Activated naive CD4-positive, alpha-beta T cell (primary cell): ENCODE data around the gene HNRNPA3.
A peak's percentile ranks its signal among the peaks of the same experiment; 100 is the strongest.
"Not testable (repeated sequence)": the region's sequence is repeated elsewhere in the genome, so short reads cannot be mapped to it uniquely, and the experiment has no call there.

Experiments used
- DNase-seq, 4 experiments: peaks; one replicate each; lab custom pipeline; 2025; lab: John Stamatoyannopoulos, UW

Gene HNRNPA3

DNA sequence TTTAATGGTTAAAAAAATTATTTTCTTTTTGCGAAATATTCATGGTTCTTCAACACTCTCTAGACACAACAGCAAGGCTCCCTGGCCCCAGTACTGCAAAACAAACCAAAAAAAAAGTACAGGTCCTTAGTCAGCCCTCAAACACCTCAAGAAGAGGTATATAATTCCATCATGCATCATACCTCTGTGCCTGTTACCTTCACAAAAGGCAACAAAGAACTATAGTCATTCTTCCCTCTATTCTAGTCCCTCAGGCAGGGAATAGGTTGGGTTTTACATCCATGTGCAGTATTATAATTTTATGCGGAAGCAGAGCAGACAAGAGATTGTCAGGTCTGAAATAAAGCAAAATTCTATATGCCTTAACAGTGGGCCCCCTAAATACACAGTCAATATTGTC lies 43.4 kb downstream of the HNRNPA3 start:
- no peak for DNase-seq

- no peak for DNase-seq
Measured at GRCh38 chr2:177256695-177257094, 44.1 kb downstream of the HNRNPA3 start.

DNA sequence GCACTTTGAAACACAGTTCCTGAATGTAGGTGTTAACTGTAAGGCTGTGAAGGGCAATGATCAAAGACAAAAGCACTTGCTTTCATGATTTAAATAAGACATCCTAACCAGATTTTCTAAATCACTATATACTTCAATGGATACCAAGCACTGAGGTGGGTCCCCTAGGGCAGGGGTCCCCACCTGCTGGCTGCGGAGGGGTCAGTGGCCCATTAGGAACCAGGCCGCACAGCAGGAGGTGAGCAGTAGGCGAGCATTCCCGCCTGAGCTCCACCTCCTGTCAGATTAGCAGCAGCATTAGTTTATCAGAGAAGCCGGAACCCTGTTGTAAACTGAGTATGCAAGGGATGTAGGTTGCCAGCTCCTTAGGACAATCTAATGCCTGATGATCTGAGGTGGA lies 44.9 kb downstream of the HNRNPA3 start:
- DNase-seq: no peak

GRCh38 chr2:177258059-177258458 lies 45.5 kb downstream of the HNRNPA3 start:
- DNase-seq: no peak

DNA sequence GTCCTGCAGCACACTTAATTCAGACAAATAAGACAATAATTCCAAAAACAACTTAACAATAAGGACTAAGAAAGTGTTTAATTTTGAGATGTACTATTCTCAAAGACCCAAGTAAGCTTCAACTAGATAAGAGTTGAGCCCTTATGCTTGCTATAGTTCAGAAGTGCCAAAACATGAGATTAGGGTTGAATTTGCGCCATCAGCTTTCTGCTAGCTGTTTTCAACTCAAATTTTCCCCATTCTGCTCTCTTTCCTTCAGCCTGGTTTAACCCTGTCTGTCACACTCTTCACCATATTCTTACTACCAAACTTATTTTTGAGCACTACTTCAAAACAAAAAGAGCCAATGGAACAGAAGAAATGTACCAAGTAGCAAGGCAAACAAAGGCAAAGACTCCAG lies 47.8 kb downstream of the HNRNPA3 start:
- no peak for DNase-seq

GRCh38 chr2:177261116-177262060 lies 48.8 kb downstream of the HNRNPA3 start:
- no peak for DNase-seq

GRCh38 chr2:177262092-177262491 lies 49.5 kb downstream of the HNRNPA3 start:
- DNase-seq: no peak

GRCh38 chr2:177262958-177263450 lies 50.4 kb downstream of the HNRNPA3 start:
- DNase-seq: no peak

- peak; percentile 78 to 95 (median 89) for DNase-seq
Measured at GRCh38 chr2:177263451-177264208, 51.0 kb downstream of the HNRNPA3 start.

DNA sequence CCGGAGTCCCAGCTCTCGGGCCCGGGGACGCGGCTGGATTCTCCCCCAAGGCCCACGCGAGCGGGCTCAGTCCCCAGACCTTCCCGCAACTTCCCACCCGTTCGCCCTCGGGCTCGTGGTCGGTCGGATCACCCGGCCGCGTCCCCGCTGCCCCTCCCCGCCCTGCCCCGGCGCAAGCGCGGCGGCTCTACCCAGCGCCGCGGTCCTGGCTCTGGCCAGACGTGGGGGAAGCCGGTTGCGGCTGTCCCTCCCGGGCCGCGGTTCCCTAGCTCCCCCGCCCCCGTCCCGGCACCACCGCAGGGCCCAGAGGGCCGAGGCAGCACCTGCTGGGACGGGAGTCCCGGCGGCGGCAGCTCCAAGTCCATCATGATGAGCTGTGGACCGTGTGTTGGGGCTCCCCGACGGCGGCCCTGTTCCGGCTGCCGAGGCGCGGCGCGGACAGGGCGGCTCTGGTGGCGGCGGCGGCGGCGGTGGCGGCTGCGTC lies 51.7 kb downstream of the HNRNPA3 start:
- DNase-seq: peak in 2 of 4 experiments; percentile 47 to 56

DNA sequence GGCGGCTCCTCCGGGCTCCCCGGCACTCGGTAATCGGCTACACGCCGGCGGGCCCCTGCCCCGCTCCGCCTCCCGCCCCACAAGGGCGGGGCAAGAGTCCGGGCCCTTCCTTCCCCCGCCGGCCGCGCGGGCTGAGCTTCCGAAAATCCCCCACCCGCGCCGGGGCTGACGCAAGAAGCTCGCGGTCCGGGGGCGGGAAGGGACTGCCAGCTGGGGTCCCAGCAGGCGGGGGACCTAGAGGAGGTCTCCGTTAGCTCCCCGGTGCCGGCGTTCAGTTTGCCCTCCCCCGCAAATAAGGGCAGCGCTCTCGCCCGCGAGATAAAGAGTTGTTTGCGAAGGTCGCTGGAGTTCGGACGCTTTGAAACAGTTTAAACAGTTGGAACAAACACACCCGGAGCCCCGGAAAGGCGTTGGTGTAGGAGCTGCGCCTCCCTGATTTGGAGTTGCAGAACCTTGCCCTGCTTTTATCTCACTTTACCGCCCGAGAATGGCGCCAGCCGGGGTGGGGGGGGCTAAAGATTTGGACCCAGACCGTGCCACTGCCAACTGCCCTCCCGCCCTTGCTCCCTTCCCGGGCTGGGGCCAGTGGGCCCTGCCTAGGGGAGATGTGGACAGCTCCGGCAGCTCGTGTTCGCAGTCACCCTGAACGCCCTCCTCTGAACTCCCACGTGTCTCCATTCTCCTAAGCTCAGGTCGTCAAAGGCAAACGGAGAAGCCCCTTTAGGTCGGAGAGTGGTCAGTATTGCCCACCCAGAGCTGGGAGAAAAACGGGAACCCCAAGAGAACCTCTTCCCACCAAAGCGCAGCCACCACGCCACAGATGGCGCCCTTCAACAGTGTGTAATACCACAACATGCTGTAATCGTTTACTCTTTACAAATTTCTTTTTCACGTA lies 52.3 kb downstream of the HNRNPA3 start, which contains the start of gene NFE2L2:
TSS of gene NFE2L2 (minus strand) at position 35 of the 895 bp plus-strand sequence. CDS start 151 bp downstream, outside the sequence.
- peak; percentile 82 to 94 (median 88) for DNase-seq

- no peak for DNase-seq
Measured at GRCh38 chr2:177265824-177266817, 53.5 kb downstream of the HNRNPA3 start.

DNA sequence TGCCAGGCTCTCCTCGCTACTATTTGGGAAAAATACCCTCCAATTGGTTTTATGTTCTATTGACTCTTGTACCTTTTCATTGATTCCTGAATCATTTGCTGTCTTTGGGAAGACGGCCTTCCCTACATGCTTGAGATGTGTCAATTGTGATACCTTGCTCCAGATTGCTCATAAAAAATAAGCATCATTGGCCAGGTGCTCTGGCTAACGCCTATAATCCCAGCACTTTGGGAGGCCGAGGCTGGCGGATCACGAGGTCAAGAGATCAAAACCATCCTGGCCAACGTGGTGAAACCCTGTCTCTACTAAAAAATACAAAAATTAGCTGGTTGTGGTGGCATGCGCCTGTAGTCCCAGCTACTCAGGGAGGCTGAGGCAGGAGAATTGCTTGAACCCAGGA lies 54.4 kb downstream of the HNRNPA3 start:
- DNase-seq: not testable (repeated sequence)

- no peak for DNase-seq
Measured at GRCh38 chr2:177268187-177268871, 55.7 kb downstream of the HNRNPA3 start.

GRCh38 chr2:177268901-177269300 lies 56.3 kb downstream of the HNRNPA3 start:
- DNase-seq: no peak

- DNase-seq: no peak
Measured at GRCh38 chr2:177270531-177270930, 57.9 kb downstream of the HNRNPA3 start.

DNA sequence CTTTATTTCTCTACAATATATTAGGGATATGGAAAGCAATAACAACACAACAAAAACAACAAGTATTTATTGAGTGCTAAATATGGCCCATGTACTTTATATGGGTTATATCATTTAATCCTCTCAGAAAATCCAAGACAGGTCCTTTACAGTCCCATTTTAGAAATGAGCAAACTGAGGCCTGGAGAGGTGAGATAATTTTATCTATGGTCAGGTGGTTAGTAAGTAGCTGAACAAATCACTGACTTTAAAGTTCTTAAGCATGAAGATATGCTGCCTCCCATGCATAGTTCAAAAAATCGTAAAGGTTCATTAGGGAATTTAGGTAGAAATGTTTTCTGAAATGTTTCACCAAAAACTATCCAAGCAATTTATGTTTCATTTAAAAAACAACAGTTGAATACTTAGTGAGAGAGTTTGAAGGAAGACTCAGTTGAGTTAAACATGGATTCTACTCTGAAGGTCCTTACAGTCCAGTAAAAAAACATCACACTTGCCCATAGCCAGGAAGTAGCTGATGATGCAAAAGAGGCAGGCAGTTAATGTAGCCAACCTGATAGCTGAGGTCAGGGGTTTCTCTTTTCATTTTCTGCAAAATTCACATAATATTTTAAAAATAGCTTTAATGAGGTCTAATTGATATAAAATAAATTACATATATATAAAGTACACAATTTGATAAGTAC lies 59.5 kb downstream of the HNRNPA3 start:
- DNase-seq: no peak

GRCh38 chr2:177272765-177273164 lies 60.2 kb downstream of the HNRNPA3 start:
- no peak for DNase-seq

DNA sequence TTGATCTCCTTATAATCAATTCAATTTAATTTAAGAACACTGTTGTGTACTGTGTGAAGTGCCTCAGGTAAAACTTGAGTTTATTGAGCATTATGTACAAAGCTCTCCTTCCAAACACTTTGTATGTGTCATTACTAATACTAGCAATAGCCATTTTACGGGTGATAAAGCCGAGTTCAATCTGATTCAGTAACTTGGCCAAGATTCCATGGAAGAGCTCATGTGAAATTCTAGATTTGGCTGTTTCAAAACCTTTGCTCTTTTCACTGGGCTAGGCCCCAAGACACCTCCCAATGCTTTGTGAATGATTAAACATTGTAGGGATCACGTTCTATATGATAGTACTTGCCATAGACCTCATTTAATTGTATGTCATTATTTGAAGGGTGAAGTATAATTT lies 60.8 kb downstream of the HNRNPA3 start:
- no peak for DNase-seq
